H1 (cell line): ENCODE results near the gene SNED1. TPM values are rescaled to one million over a fixed set of nuclear protein-coding genes. Genes with fewer than 3 reads are reported as not detected.

Experiments
- CTCF ChIA-PET: fragments of 300-600 bp; sonication (Branson Sonifier 250); formaldehyde crosslinking; loops from one replicate; lab custom pipeline; 2021; ENCODE audit not compliant: partially characterized antibody; lab: Charles Lee
- POLR2A ChIA-PET: fragments of 300-600 bp; sonication (Branson Sonifier 250); formaldehyde crosslinking; loops from one replicate; lab custom pipeline; 2021; ENCODE audit warnings: inconsistent platforms; ENCODE audit not compliant: partially characterized antibody; lab: Charles Lee
- DNase-seq, 2 experiments: peaks; one replicate each; pipeline versions ENCODE4 v3.0.0 to v3.0.0-alpha.2; 2010 to 2022; ENCODE audit warnings: low spot score in 2 of 2, low read depth in 1 of 2, mixed read lengths in 1 of 2
- FAIRE-seq: peaks from 2 replicates; lab custom pipeline; 2011; peaks lifted over from hg19 to GRCh38; lab: Jason Lieb, UNC
- H2AFZ ChIP-seq: 2 replicates; pipeline ENCODE4 v1.8.1; 2012; ENCODE audit warnings: low read length, inconsistent platforms
- H2AK5ac ChIP-seq: 2 replicates; pipeline ENCODE4 v1.6.1; 2013; ENCODE audit warnings: low read depth, low read length
- H2BK120ac ChIP-seq: replicated peaks from 2 replicates; pipeline ENCODE3; 2013; ENCODE audit warnings: low read depth, low read length, inconsistent platforms
- H2BK12ac ChIP-seq: 2 replicates; pipeline ENCODE4 v1.6.1; 2013; ENCODE audit warnings: low read depth, low read length
- H2BK15ac ChIP-seq: 2 replicates; pipeline ENCODE4 v1.6.1; 2013; ENCODE audit warnings: low read length
- H2BK20ac ChIP-seq: 2 replicates; pipeline ENCODE4 v1.6.1; 2013; ENCODE audit warnings: low read length
- H2BK5ac ChIP-seq: 2 replicates; pipeline ENCODE4 v1.6.1; 2013; ENCODE audit warnings: low read depth, low read length
- H3K14ac ChIP-seq: 2 replicates; pipeline ENCODE4 v1.6.1; 2013; ENCODE audit warnings: inconsistent platforms; ENCODE audit not compliant: insufficient read length
- H3K18ac ChIP-seq: 2 replicates; pipeline ENCODE4 v1.6.1; 2013; ENCODE audit warnings: low read length; ENCODE audit errors: extremely low read depth
- H3K23ac ChIP-seq: 2 replicates; pipeline ENCODE4 v1.6.1; 2013; ENCODE audit warnings: inconsistent platforms; ENCODE audit not compliant: insufficient read length
- H3K23me2 ChIP-seq: 2 replicates; pipeline ENCODE4 v1.6.1; 2013; ENCODE audit warnings: low read depth, low read length
- H3K27ac ChIP-seq: 2 replicates; pipeline ENCODE4 v1.6.1; 2011; ENCODE audit warnings: low read depth, low read length, inconsistent platforms
- H3K27me3 ChIP-seq, 4 experiments: replicated peaks in 1 of 4; 1 replicate in 1 of 4; 2 replicates in 3 of 4; pipeline versions ENCODE4 v1.6.1 to v1.8.1; 2011 to 2013; ENCODE audit warnings: low read length in 3 of 4, mild to moderate bottlenecking in 3 of 4, inconsistent platforms in 2 of 4, mixed read lengths in 2 of 4, moderate library complexity in 1 of 4; ENCODE audit not compliant: control insufficient read depth in 3 of 4, insufficient read depth in 3 of 4; ENCODE audit errors: extremely low read depth in 1 of 4
- H3K36me3 ChIP-seq, 4 experiments: 2 replicates each; pipeline versions ENCODE4 v1.6.1 to v1.8.1; 2011 to 2013; ENCODE audit warnings: mild to moderate bottlenecking in 4 of 4, low read length in 3 of 4, moderate library complexity in 2 of 4, control low read depth in 1 of 4, inconsistent platforms in 1 of 4; ENCODE audit not compliant: insufficient read depth in 4 of 4, control insufficient read depth in 2 of 4
- H3K4ac ChIP-seq: replicated peaks from 2 replicates; pipeline ENCODE3; 2013; ENCODE audit warnings: low read length, low read depth, mixed read lengths, inconsistent platforms; ENCODE audit not compliant: insufficient read length
- H3K4me1 ChIP-seq, 4 experiments: replicated peaks in 1 of 4; 1 replicate in 1 of 4; 2 replicates in 3 of 4; pipeline versions ENCODE4 v1.6.1 to v1.8.1; 2011 to 2013; ENCODE audit warnings: low read length in 3 of 4, inconsistent platforms in 2 of 4, mixed read lengths in 1 of 4; ENCODE audit not compliant: insufficient read depth in 4 of 4, control insufficient read depth in 3 of 4
- H3K4me2 ChIP-seq, 2 experiments: 2 replicates each; pipeline versions ENCODE4 v1.6.1 to v1.8.1; 2011 to 2013; ENCODE audit warnings: low read depth in 2 of 2, low read length in 2 of 2, control low read depth in 1 of 2, inconsistent platforms in 1 of 2, mild to moderate bottlenecking in 1 of 2; ENCODE audit not compliant: insufficient read depth in 1 of 2
- H3K4me3 ChIP-seq, 4 experiments: fragments of 200-600, 300-600 bp in 1 of 4; sonication (generic), shearing (Covaris generic), sonication (Bioruptor Twin) in 1 of 4; 2 replicates each; pipeline versions ENCODE4 v1.5.1 to v1.8.1; 2011 to 2016; ENCODE audit warnings: low read length in 4 of 4, low read depth in 3 of 4, control low read depth in 2 of 4, inconsistent platforms in 2 of 4, mild to moderate bottlenecking in 2 of 4, mixed read lengths in 1 of 4, moderate library complexity in 1 of 4; ENCODE audit not compliant: insufficient read depth in 2 of 4; ENCODE audit errors: extremely low read depth in 1 of 4
- H3K56ac ChIP-seq: replicated peaks from 2 replicates; pipeline ENCODE3; 2013; ENCODE audit warnings: low read depth, mild to moderate bottlenecking, mixed read lengths, low read length, inconsistent platforms; ENCODE audit not compliant: insufficient read length
- H3K79me1 ChIP-seq: 2 replicates; pipeline ENCODE4 v1.6.1; 2013; ENCODE audit warnings: low read depth, low read length, control low read depth
- H3K79me2 ChIP-seq, 2 experiments: 2 replicates each; pipeline versions ENCODE4 v1.6.1 to v1.8.1; 2012 to 2013; ENCODE audit warnings: low read length in 2 of 2, mild to moderate bottlenecking in 2 of 2, inconsistent platforms in 1 of 2; ENCODE audit not compliant: insufficient read depth in 2 of 2, control insufficient read depth in 1 of 2
- H3K9ac ChIP-seq, 4 experiments: replicated peaks in 1 of 4; 1 replicate in 1 of 4; 2 replicates in 3 of 4; pipeline versions ENCODE4 v1.6.1 to v1.8.1; 2011 to 2013; ENCODE audit warnings: low read depth in 3 of 4, low read length in 3 of 4, control low read depth in 2 of 4, mild to moderate bottlenecking in 2 of 4, moderate library complexity in 2 of 4, inconsistent platforms in 1 of 4; ENCODE audit errors: extremely low read depth in 1 of 4
- H3K9me3 ChIP-seq, 2 experiments: 2 replicates each; pipeline versions ENCODE4 v1.6.1 to v1.8.1; 2012 to 2013; ENCODE audit warnings: mild to moderate bottlenecking in 2 of 2, moderate library complexity in 2 of 2, control low read depth in 1 of 2, inconsistent platforms in 1 of 2, low read depth in 1 of 2, low read length in 1 of 2, mixed read lengths in 1 of 2; ENCODE audit not compliant: insufficient read depth in 2 of 2
- H4K20me1 ChIP-seq, 2 experiments: replicated peaks in 1 of 2; 2 replicates each; pipeline versions ENCODE3 to v1.8.1; 2011 to 2013; ENCODE audit warnings: inconsistent platforms in 2 of 2, low read length in 2 of 2, mild to moderate bottlenecking in 1 of 2; ENCODE audit not compliant: insufficient read depth in 2 of 2, control insufficient read depth in 1 of 2
- H4K5ac ChIP-seq: 2 replicates; pipeline ENCODE4 v1.6.1; 2013; ENCODE audit warnings: low read length, low read depth, mixed read lengths, inconsistent platforms; ENCODE audit not compliant: insufficient read length
- H4K8ac ChIP-seq: 2 replicates; pipeline ENCODE4 v1.8.0; 2013; ENCODE audit warnings: mild to moderate bottlenecking, moderate library complexity, low read length, inconsistent platforms; ENCODE audit not compliant: insufficient read depth; ENCODE audit errors: extremely low read depth
- H4K91ac ChIP-seq: replicated peaks from 2 replicates; pipeline ENCODE3; 2013; ENCODE audit warnings: low read length, mixed read lengths, inconsistent platforms; ENCODE audit not compliant: insufficient read length
- CBX5 ChIP-seq: fragments of 300-800, 300-1000 bp; sonication (generic); IDR thresholded peaks from 2 replicates; pipeline ENCODE4 v1.7.1; 2016; ENCODE audit warnings: antibody characterized with exemption, low read length, low read depth
- CHD1 ChIP-seq: IDR thresholded peaks from 2 replicates; pipeline ENCODE4 v1.6.1; 2012; ENCODE audit warnings: low read depth, low read length, improper control_type of control experiment
- CTCF ChIP-seq, 3 experiments: IDR thresholded peaks; 1 replicate in 2 of 3; 2 replicates in 1 of 3; pipeline versions ENCODE4 v1.5.1 to v1.6.1; 2011; ENCODE audit warnings: low read length in 3 of 3, mild to moderate bottlenecking in 3 of 3, inconsistent platforms in 2 of 3, low read depth in 1 of 3, moderate library complexity in 1 of 3; ENCODE audit not compliant: insufficient read depth in 1 of 3; ENCODE audit errors: control extremely low read depth in 1 of 3
- KDM5A ChIP-seq: fragments of 200-600 bp; IDR thresholded peaks from 2 replicates; pipeline ENCODE4 v1.7.1; 2012; ENCODE audit warnings: mild to moderate bottlenecking, low read length, inconsistent platforms, mixed read lengths
- MAFK ChIP-seq: IDR thresholded peaks from 2 replicates; pipeline ENCODE4 v1.6.1; 2012; ENCODE audit warnings: low read depth, mild to moderate bottlenecking, improper control_type of control experiment, low read length
- MAX ChIP-seq: IDR thresholded peaks from 2 replicates; pipeline ENCODE4 v1.6.1; 2012; ENCODE audit warnings: inconsistent platforms
- POU5F1 ChIP-seq: IDR thresholded peaks from 2 replicates; pipeline ENCODE4 v1.6.1; 2011; ENCODE audit warnings: low read depth, mild to moderate bottlenecking, low read length, moderate library complexity
- RXRA ChIP-seq: IDR thresholded peaks from 2 replicates; pipeline ENCODE4 v1.6.1; 2011; ENCODE audit warnings: low read depth, mild to moderate bottlenecking, low read length, moderate library complexity; ENCODE audit not compliant: insufficient read depth
- SP4 ChIP-seq: IDR thresholded peaks from 2 replicates; pipeline ENCODE4 v1.6.1; 2012; ENCODE audit warnings: low read length, inconsistent platforms
- TEAD4 ChIP-seq: IDR thresholded peaks from 2 replicates; pipeline ENCODE4 v1.6.1; 2012; ENCODE audit warnings: low read depth, low read length, inconsistent platforms, mixed read lengths
- WGBS, 2 experiments: shearing (Covaris generic) in 1 of 2; methylation state at CpG; one replicate each; pipeline versions ENCODE4 v1.1.6 to v1.1.7; 2013 to 2015; ENCODE audit warnings: low lambda C conversion rate in 2 of 2, mixed read lengths in 2 of 2, inconsistent platforms in 1 of 2, low coverage in 1 of 2, missing lambda C conversion rate in 1 of 2; ENCODE audit not compliant: insufficient replicate concordance in 2 of 2, insufficient coverage in 1 of 2, insufficient read length in 1 of 2; ENCODE audit errors: extremely low coverage in 1 of 2, missing lambda C conversion rate in 1 of 2; 5-methylcytosine and 5-hydroxymethylcytosine counted together
- polyA plus RNA-seq, 7 experiments: library from polyadenylated mRNA; depleted of rRNA in 3 of 7; stranded (reverse) in 5 of 7; unstranded in 2 of 7; fragments of >200 nt in 5 of 7; fragments of 200-250 nt in 2 of 7; gene quantifications; 1 replicate in 5 of 7; 2 replicates in 1 of 7; 4 replicates in 1 of 7; pipeline versions ENCODE4 v1.2.1 to v1.2.3, GENCODE V29; 2011 to 2013; ENCODE audit warnings: missing spikeins in 2 of 7, mixed read lengths in 2 of 7
- total RNA-seq: library from RNA; stranded (reverse); fragmentation: NEBNext Ultra II Directional; extraction: Animal tissue kit (Norgen Biotek cat#: 25700); gene quantifications from 2 replicates; pipeline ENCODE4 v1.2.1, GENCODE V29; 2021

Gene SNED1
- total and polyA plus RNA-seq, 2 of the 8 experiments (the other 6 are each of a cell fraction or from before 2014, with no cell fraction given), result 1.9 TPM

GRCh38 chr2:241073166-241074064 is 75.0 kb downstream of the SNED1 start:
- Histone ChIP-seq H3K79me2 (no peaks in the 10 kb centered on the region), H2BK5ac (no peak overlapping the region), H4K5ac (no peak overlapping the region), H2BK12ac (no peak overlapping the region), H3K79me1 (no peaks in the 10 kb centered on the region), H3K4me3 (no peak overlapping the region), H3K9me3 (no peaks in the 10 kb centered on the region), H3K9ac (no peak overlapping the region), H4K8ac (no peak overlapping the region), H2BK20ac (no peak overlapping the region), H3K23me2 (no peaks in the 10 kb centered on the region), H3K4me1 (no peaks in the 10 kb centered on the region; a peak in 1 of 7 replicates), H4K20me1 (no peaks in the 10 kb centered on the region), H3K18ac (no peak overlapping the region), H3K23ac (no peak overlapping the region), H3K27ac (no peak overlapping the region), H3K27me3 (no peaks in the 10 kb centered on the region), H2AK5ac (no peak overlapping the region), H4K91ac (no peak overlapping the region), H3K4ac (no peak overlapping the region), H2BK15ac (no peak overlapping the region), H3K14ac (no peak overlapping the region), H2AFZ (no peak overlapping the region), H3K56ac (no peak overlapping the region), H3K36me3 (no peaks in the 10 kb centered on the region), H3K4me2 (no peak overlapping the region), H2BK120ac (no peak overlapping the region)
- ChIA-PET POLR2A (interaction anchor here (1.6 kb wide), 1 partner anchor 9 kb away, joined by 6 read pairs; no protein-coding TSS in a partner anchor), CTCF (interaction anchor here (0.7 to 1.5 kb wide), 2 partner anchors 90 to 116 kb away, joined by 3 to 5 read pairs; no protein-coding TSS in a partner anchor)
- DNase-seq, result no peak
- 85% methylated on average over 21 of the region's 25 CpGs; no CpG with 5 or more reads in 1 of the 2 experiments for WGBS, 2 experiments
- no peak for FAIRE-seq
- TF ChIP-seq CHD1, result no peak
- no peak for TF ChIP-seq KDM5A
- TF ChIP-seq RXRA, result no peak
- no peak for TF ChIP-seq CTCF (IDR thresholded peaks at IDR 0.05; ENCODE audit: control extremely low read depth in 1 of 3, insufficient read depth in 1 of 3, low read depth in 1 of 3, low read length in 3 of 3)
- no peak for TF ChIP-seq POU5F1
- TF ChIP-seq MAX, result no peak
- no peak for TF ChIP-seq CBX5
- TF ChIP-seq SP4, result no peak
- TF ChIP-seq MAFK, result no peak
- TF ChIP-seq TEAD4, result no peak
